ENCODE results near the gene DECR2.

DNA sequence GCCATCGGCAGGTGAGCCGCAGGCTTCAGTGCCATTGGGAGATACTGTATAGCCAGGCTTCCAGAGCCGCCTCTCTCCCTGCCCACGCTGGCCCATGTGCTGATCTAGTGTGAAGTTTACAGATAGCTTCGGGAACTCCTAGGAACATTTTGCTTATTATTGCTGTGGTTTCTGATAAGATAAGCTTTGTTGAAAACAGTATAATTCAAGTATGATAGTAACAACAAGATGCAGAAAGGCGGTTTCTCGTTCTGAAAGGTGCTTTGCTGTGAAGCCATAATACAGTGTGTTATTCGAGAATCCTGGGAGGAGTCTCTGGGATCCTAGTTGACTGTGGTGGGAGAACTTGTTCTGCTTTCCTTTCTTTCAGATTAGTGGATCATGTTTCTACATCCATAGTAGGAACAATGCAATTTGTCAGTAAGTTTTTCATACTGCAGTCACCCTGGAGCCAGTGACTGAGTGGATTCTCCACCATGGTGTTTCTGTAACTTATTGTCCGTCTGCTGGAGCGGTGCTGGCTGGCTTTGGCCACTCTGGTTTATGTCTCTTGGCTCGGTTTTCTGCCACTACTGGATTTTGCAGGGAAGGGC lies 55.3 kb downstream of the DECR2 start:
- TF ChIP-seq, protein P1, sequence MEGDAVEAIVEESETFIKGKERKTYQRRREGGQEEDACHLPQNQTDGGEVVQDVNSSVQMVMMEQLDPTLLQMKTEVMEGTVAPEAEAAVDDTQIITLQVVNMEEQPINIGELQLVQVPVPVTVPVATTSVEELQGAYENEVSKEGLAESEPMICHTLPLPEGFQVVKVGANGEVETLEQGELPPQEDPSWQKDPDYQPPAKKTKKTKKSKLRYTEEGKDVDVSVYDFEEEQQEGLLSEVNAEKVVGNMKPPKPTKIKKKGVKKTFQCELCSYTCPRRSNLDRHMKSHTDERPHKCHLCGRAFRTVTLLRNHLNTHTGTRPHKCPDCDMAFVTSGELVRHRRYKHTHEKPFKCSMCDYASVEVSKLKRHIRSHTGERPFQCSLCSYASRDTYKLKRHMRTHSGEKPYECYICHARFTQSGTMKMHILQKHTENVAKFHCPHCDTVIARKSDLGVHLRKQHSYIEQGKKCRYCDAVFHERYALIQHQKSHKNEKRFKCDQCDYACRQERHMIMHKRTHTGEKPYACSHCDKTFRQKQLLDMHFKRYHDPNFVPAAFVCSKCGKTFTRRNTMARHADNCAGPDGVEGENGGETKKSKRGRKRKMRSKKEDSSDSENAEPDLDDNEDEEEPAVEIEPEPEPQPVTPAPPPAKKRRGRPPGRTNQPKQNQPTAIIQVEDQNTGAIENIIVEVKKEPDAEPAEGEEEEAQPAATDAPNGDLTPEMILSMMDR (IDR thresholded peaks at IDR 0.05) = no peak
- no peak for TF ChIP-seq EP300 (IDR thresholded peaks at IDR 0.05)
- TF ChIP-seq POLR2A (IDR thresholded peaks at IDR 0.05) = no peak
